T-helper 1 cell treated with Interleukin-12 subunit alpha and Interleukin-12 subunit beta and Interleukin-4 antibody, amounts not matched to agents 30 μg/mL and 1 μg/mL, for 36 hours (primary cell): ENCODE measurements around the gene C7orf25.

Experiments used
- H3K27ac Mint-ChIP-seq: one replicate; pipeline ENCODE4 v1.8.0; 2021; ENCODE audit warnings: mild to moderate bottlenecking, mixed read lengths
- H3K27me3 Mint-ChIP-seq: one replicate; pipeline ENCODE4 v1.8.0; 2021; ENCODE audit warnings: low read depth, mixed read lengths
- H3K36me3 Mint-ChIP-seq: one replicate; pipeline ENCODE4 v1.8.0; 2021; ENCODE audit warnings: low read depth, mixed read lengths
- H3K4me1 Mint-ChIP-seq: one replicate; pipeline ENCODE4 v1.8.0; 2021; ENCODE audit warnings: low read depth, mixed read lengths
- H3K4me3 Mint-ChIP-seq: one replicate; pipeline ENCODE4 v1.8.0; 2021; ENCODE audit warnings: mild to moderate bottlenecking, moderate library complexity, mixed read lengths
- H3K9me3 Mint-ChIP-seq: one replicate; pipeline ENCODE4 v1.8.0; 2021; ENCODE audit warnings: mixed read lengths

C7orf25 gene

DNA sequence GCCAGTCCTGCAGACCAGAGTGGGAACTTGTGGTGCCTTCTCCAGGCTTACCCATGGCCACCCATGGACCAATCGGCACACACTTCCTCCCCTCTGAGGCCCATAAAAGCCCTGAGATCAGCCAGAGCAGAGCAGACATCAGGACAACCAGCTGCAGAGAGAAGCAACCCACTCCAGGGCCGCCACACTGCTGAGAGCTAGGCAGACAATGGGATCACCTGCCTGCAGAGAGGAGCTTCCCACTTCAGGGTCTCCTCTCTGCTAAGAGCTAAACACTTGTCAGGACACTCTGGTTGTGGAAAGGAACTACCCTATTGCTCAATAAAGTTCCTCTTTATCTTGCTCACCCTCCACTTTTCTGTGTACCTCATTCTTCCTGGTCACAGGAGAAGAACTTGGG, 34.0 kb downstream of the C7orf25 start:
- Mint-ChIP-seq H3K4me1 (no peaks in the 10 kb centered on the region), H3K27ac (no peak overlapping the region)

DNA sequence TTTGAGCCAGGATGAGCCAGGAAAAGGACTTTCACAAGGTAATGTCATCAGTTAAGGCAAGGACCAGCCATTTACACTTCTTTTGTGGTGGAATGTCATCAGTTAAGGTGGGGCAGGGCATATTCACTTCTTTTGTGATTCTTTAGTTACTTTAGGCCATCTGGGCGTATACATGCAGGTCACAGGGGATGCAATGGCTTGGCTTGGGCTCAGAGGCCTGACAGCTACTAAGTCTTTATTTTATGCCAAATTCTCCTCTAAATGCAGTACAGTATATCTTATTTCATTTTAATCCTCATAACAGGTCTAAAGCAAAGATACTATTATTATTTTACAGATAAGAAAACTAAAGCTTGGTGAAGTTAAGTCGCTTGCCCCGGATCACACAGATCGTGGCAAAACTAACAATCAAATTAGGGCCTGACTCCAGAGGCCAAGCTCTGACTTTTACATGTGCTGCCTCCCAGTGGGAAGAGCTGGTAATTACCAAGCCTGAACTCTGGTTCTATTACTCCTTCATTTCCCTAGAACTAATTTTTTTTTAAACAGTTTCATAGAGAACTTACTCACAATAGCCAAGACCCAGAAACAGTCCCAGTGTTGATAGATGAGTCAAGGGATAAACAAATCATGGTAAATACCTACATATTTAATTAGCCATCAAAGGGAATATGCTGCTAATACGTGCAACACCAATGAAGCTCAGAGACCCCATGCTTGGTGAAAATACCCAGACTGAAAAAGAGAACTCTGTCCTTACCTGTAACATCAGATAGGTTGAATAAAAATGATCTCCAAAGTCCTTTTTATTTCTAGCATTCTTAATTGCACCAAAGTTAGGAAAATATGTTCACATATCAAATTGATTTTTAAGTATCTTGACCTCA, 35.4 kb downstream of the C7orf25 start:
- no peaks in the 10 kb centered on the region for H3K27me3 Mint-ChIP-seq
- H3K27ac Mint-ChIP-seq, result no peak overlapping the region
- H3K36me3 Mint-ChIP-seq, result no peaks in the 10 kb centered on the region
- H3K4me3 Mint-ChIP-seq, result no peak overlapping the region
- no peaks in the 10 kb centered on the region for H3K9me3 Mint-ChIP-seq
- no peaks in the 10 kb centered on the region for H3K4me1 Mint-ChIP-seq

More for the DNA sequence above, 34.0 kb downstream of the C7orf25 start:
- Mint-ChIP-seq H3K36me3 (no peaks in the 10 kb centered on the region), H3K9me3 (no peaks in the 10 kb centered on the region), H3K27me3 (no peaks in the 10 kb centered on the region), H3K4me3 (no peak overlapping the region)

DNA sequence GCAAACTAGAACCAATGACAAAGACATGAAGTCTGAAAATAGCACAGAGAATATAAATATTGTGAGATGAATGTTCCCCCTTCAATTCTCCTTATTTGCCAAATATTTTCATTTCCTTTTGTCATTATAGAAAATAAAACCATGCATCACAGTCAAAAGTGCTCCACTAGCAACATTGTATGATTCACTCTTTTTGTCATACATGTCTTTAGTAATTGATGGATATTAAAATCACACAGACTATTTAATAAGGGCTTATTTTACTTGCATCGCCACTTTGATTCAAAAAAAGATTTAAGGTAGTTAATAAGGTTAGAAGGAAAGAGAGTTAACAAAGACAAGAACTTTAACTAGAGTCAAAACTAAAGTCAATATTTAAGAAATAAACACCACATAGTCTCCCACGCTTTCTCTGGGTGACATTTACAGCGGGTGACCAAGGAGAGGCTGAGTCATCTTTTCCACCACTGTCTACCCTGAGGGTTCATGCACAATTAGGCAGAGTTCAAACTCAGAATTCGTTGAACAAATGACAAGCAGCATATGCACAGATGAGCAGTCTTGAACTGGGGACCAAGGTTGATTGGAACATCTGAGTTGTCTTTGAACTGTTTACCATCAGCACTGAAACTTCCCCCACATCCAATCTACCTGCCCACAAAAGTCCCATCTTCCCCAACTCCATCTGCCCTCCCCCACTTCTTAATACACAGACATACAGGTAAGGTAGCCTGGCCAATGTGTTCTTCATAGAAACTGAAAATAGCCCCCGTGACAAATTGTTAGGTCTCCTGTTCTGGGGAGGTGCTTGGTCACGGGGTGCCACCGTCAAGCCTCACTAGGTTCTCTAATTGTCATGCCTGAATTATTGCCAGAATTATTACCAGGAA, 42.5 kb downstream of the C7orf25 start:
- Mint-ChIP-seq H3K27me3 (no peaks in the 10 kb centered on the region), H3K9me3 (peaks cover 17% of the 10 kb centered on the region), H3K36me3 (peaks cover 3% of the 10 kb centered on the region), H3K27ac (peak overlapping the region; percentile 31), H3K4me1 (peaks cover 14% of the 10 kb centered on the region), H3K4me3 (no peak overlapping the region)

DNA sequence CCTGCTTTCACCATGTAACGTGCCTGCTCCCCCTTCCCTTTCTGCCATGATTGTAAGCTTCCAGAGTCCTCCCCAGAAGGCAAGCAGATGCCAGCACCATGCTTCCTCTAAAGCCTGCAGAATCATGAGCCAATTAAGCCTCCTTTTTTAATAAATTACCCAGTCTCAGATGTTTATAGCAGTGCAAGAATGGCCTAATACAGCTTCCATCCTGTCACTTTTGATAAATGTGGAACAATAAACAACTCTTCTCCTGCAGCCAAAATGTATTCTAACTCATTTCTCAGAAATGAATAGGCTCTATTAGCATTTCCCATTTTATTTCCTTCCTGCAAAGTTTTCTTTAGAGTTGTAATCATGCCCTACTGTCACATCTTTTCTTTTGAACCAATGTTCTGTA, 43.4 kb downstream of the C7orf25 start:
- Mint-ChIP-seq H3K27ac (no peak overlapping the region), H3K4me3 (no peak overlapping the region), H3K36me3 (peaks cover 3% of the 10 kb centered on the region), H3K9me3 (peaks cover 25% of the 10 kb centered on the region), H3K4me1 (peaks cover 14% of the 10 kb centered on the region), H3K27me3 (no peaks in the 10 kb centered on the region)
